SU-DHL-6 (cell line): ENCODE measurements around the gene TPO.

ENCODE experiments used
- EZH2phosphoT487 ChIP-seq: fragments of 200-600 bp; sonication (generic), shearing (Covaris generic); conservative IDR thresholded peaks from 2 replicates; pipeline ENCODE4 v1.6.1; 2018; ENCODE audit warnings: mild to moderate bottlenecking, antibody characterized with exemption, low read length, moderate library complexity, mixed read lengths
- TF ChIP-seq, protein P1 (sequence below): fragments of 200-600 bp; sonication (generic); IDR thresholded peaks from one replicate; pipeline ENCODE4 v1.5.1; 2017; ENCODE audit warnings: antibody characterized with exemption, mild to moderate bottlenecking, low read length, moderate library complexity; ENCODE audit not compliant: insufficient read depth, poor library complexity, severe bottlenecking

DNA sequence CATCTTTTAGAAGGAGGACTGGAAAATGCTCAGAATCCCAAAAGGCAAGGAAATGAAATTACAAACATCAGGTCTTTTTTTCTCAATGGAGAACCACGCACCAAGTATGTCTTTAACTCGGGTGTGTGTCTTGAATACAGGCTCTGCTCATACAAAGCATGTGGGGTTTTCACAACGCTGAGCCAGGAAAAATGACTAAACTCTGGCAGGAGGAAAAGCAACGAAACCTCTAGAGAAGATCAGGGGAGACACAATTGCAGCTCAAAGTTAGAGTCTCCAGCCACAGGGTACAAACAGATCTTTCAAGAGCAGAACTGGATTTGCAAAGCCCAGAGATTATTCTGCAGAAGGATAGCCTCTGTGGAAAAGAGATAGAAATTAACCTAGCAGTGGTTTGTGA, 42.8 kb upstream of the TPO start:
- TF ChIP-seq, protein P1, sequence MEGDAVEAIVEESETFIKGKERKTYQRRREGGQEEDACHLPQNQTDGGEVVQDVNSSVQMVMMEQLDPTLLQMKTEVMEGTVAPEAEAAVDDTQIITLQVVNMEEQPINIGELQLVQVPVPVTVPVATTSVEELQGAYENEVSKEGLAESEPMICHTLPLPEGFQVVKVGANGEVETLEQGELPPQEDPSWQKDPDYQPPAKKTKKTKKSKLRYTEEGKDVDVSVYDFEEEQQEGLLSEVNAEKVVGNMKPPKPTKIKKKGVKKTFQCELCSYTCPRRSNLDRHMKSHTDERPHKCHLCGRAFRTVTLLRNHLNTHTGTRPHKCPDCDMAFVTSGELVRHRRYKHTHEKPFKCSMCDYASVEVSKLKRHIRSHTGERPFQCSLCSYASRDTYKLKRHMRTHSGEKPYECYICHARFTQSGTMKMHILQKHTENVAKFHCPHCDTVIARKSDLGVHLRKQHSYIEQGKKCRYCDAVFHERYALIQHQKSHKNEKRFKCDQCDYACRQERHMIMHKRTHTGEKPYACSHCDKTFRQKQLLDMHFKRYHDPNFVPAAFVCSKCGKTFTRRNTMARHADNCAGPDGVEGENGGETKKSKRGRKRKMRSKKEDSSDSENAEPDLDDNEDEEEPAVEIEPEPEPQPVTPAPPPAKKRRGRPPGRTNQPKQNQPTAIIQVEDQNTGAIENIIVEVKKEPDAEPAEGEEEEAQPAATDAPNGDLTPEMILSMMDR, result no peak
- no peak for TF ChIP-seq EZH2phosphoT487
